Measurements from ENCODE around the gene HERPUD1.

DNA sequence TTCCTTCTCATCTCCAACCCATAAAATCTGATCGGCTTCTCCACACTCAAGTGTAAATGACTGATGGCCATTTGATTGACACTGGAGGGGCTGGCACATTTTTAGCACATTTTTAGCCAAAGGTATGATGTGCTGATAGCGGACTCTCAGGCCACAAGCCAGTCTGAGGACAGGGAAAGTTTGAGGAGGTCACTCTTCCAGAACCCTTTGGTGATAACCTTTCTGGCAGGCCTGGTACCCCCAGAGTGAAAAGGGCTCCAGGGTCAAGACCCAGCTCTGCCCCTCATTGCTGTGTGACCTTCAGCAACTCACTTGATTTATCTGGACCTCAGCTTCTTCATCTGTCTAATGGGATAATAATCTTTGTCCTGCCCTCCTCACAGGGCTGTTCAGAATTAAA, 55.8 kb downstream of the HERPUD1 start:
- TF ChIP-seq, protein P1, sequence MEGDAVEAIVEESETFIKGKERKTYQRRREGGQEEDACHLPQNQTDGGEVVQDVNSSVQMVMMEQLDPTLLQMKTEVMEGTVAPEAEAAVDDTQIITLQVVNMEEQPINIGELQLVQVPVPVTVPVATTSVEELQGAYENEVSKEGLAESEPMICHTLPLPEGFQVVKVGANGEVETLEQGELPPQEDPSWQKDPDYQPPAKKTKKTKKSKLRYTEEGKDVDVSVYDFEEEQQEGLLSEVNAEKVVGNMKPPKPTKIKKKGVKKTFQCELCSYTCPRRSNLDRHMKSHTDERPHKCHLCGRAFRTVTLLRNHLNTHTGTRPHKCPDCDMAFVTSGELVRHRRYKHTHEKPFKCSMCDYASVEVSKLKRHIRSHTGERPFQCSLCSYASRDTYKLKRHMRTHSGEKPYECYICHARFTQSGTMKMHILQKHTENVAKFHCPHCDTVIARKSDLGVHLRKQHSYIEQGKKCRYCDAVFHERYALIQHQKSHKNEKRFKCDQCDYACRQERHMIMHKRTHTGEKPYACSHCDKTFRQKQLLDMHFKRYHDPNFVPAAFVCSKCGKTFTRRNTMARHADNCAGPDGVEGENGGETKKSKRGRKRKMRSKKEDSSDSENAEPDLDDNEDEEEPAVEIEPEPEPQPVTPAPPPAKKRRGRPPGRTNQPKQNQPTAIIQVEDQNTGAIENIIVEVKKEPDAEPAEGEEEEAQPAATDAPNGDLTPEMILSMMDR (IDR thresholded peaks at IDR 0.05; ENCODE audit: insufficient read depth, low read length): no peak
- no peak for TF ChIP-seq POLR2AphosphoS5 (IDR thresholded peaks at IDR 0.05; ENCODE audit: low read depth)

All from HL-60 (cell line).